BLaER1 treated with 17β-estradiol and CSF1 and Interleukin-3, amounts not matched to agents 10 nM and 100 nM (cell line): Measurements from ENCODE around the gene TRPM7.
"Not testable (repeated sequence)": the region's sequence is repeated elsewhere in the genome, so short reads cannot be mapped to it uniquely, and the experiment has no call there.

Experiments used
- H3K27ac ChIP-seq, 11 experiments: shearing (Covaris generic); formaldehyde crosslinking; 2 replicates each; pipeline ENCODE4 v1.8.1; 2022
- H3K27me3 ChIP-seq, 11 experiments: shearing (Covaris generic); formaldehyde crosslinking; 2 replicates each; pipeline ENCODE4 v1.8.1; 2022
- H3K36me3 ChIP-seq, 11 experiments: shearing (Covaris generic); formaldehyde crosslinking; 2 replicates each; pipeline ENCODE4 v1.8.1; 2022
- H3K4me1 ChIP-seq, 10 experiments: shearing (Covaris generic); formaldehyde crosslinking; 2 replicates each; pipeline ENCODE4 v1.8.1; 2022
- H3K4me2 ChIP-seq, 11 experiments: shearing (Covaris generic); formaldehyde crosslinking; 2 replicates each; pipeline ENCODE4 v1.8.1; 2022
- H3K4me3 ChIP-seq, 10 experiments: shearing (Covaris generic); formaldehyde crosslinking; 2 replicates each; pipeline ENCODE4 v1.8.1; 2022
- H3K9ac ChIP-seq, 11 experiments: shearing (Covaris generic); formaldehyde crosslinking; 2 replicates each; pipeline ENCODE4 v1.8.1; 2022
- H3K9me3 ChIP-seq, 11 experiments: shearing (Covaris generic); formaldehyde crosslinking; replicated peaks in 1 of 11; 2 replicates each; pipeline ENCODE4 v1.8.1; 2022
- H4K20me1 ChIP-seq, 11 experiments: shearing (Covaris generic); formaldehyde crosslinking; 2 replicates each; pipeline ENCODE4 v1.8.1; 2022
- Cebpa-rat ChIP-seq, 11 experiments: shearing (Covaris generic); IDR thresholded peaks; 2 replicates each; pipeline ENCODE4 v1.8.1; 2022

The TRPM7 gene

GRCh38 chr15:50605462-50605861 lies 81.1 kb downstream of the TRPM7 start:
- H3K27ac ChIP-seq, result no peak overlapping the region
- H3K36me3 ChIP-seq, result peaks cover 90 to 100% (median 98%) of the 10 kb centered on the region in 11 experiments
- TF ChIP-seq Cebpa-rat (IDR thresholded peaks at IDR 0.05), result no peak
- peaks cover 0 to 13% (median 7%) of the 10 kb centered on the region in 11 experiments; a peak in 10 of 22 replicates for H3K9me3 ChIP-seq
- no peak overlapping the region for H3K9ac ChIP-seq
- no peaks in the 10 kb centered on the region for H3K4me1 ChIP-seq
- H3K4me2 ChIP-seq, result no peak overlapping the region
- H4K20me1 ChIP-seq, result peaks cover 0 to 28% (median 7%) of the 10 kb centered on the region in 11 experiments; a peak in 5 of 22 replicates
- no peaks in the 10 kb centered on the region for H3K27me3 ChIP-seq
- H3K4me3 ChIP-seq, result no peak overlapping the region

- H3K4me2 ChIP-seq, H4K20me1 ChIP-seq, H3K27ac ChIP-seq, H3K4me1 ChIP-seq, H3K4me3 ChIP-seq, H3K27me3 ChIP-seq, H3K9ac ChIP-seq: not testable (repeated sequence)
- Histone ChIP-seq H3K36me3 (peaks cover 85 to 100% (median 97%) of the 10 kb centered on the region in 11 experiments), H3K9me3 (peaks cover 0 to 13% (median 7%) of the 10 kb centered on the region in 11 experiments; a peak in 10 of 22 replicates)
Measured at GRCh38 chr15:50602028-50602427, 84.6 kb downstream of the TRPM7 start.

- Histone ChIP-seq H3K27ac (no peak overlapping the region), H3K4me2 (no peak overlapping the region), H3K9me3 (no peaks in the 10 kb centered on the region), H3K9ac (no peak overlapping the region), H3K36me3 (peaks cover 96 to 100% (median 100%) of the 10 kb centered on the region in 11 experiments), H3K27me3 (no peaks in the 10 kb centered on the region), H3K4me1 (no peaks in the 10 kb centered on the region), H4K20me1 (peaks cover 0 to 22% (median 0%) of the 10 kb centered on the region in 11 experiments; a peak in 3 of 22 replicates), H3K4me3 (no peak overlapping the region)
- no peak for TF ChIP-seq Cebpa-rat (IDR thresholded peaks at IDR 0.05)
Measured at GRCh38 chr15:50594311-50594710, 92.3 kb downstream of the TRPM7 start.

GRCh38 chr15:50593761-50594160 lies 92.8 kb downstream of the TRPM7 start:
- H3K4me1 ChIP-seq, result no peaks in the 10 kb centered on the region
- TF ChIP-seq Cebpa-rat (IDR thresholded peaks at IDR 0.05), result no peak
- no peak overlapping the region for H3K4me3 ChIP-seq
- H4K20me1 ChIP-seq, result peaks cover 0 to 22% (median 0%) of the 10 kb centered on the region in 11 experiments; a peak in 3 of 22 replicates
- peaks cover 96 to 100% (median 100%) of the 10 kb centered on the region in 11 experiments for H3K36me3 ChIP-seq
- no peak overlapping the region for H3K27ac ChIP-seq
- no peak overlapping the region for H3K9ac ChIP-seq
- no peak overlapping the region for H3K4me2 ChIP-seq
- H3K27me3 ChIP-seq, result no peaks in the 10 kb centered on the region
- no peaks in the 10 kb centered on the region for H3K9me3 ChIP-seq

- H3K4me1 ChIP-seq, result no peaks in the 10 kb centered on the region
- H3K9me3 ChIP-seq, result no peaks in the 10 kb centered on the region
- H3K27ac ChIP-seq, result no peak overlapping the region
- peaks cover 0 to 14% (median 0%) of the 10 kb centered on the region in 11 experiments; a peak in 3 of 22 replicates for H4K20me1 ChIP-seq
- no peak overlapping the region for H3K9ac ChIP-seq
- H3K36me3 ChIP-seq, result peaks cover 96 to 100% (median 99%) of the 10 kb centered on the region in 11 experiments
- no peak for TF ChIP-seq Cebpa-rat (IDR thresholded peaks at IDR 0.05)
- H3K4me3 ChIP-seq, result no peak overlapping the region
- no peak overlapping the region for H3K4me2 ChIP-seq
- no peaks in the 10 kb centered on the region for H3K27me3 ChIP-seq
Measured at GRCh38 chr15:50590288-50590687, 96.3 kb downstream of the TRPM7 start.

- no peak overlapping the region for H3K4me2 ChIP-seq
- peaks cover 0 to 10% (median 0%) of the 10 kb centered on the region in 11 experiments; a peak in 4 of 22 replicates for H4K20me1 ChIP-seq
- H3K27ac ChIP-seq, result no peak overlapping the region
- H3K36me3 ChIP-seq, result peaks cover 90 to 100% (median 97%) of the 10 kb centered on the region in 11 experiments
- H3K4me3 ChIP-seq, result no peak overlapping the region
- no peak overlapping the region for H3K9ac ChIP-seq
- no peaks in the 10 kb centered on the region for H3K27me3 ChIP-seq
- H3K4me1 ChIP-seq, result no peaks in the 10 kb centered on the region
- no peaks in the 10 kb centered on the region for H3K9me3 ChIP-seq
- no peak for TF ChIP-seq Cebpa-rat (IDR thresholded peaks at IDR 0.05)
Measured at GRCh38 chr15:50577492-50577891, 109.1 kb downstream of the TRPM7 start.

- Histone ChIP-seq H3K9me3 (no peaks in the 10 kb centered on the region), H3K27ac (no peak overlapping the region), H3K4me2 (no peak overlapping the region), H3K4me1 (no peaks in the 10 kb centered on the region), H3K9ac (no peak overlapping the region), H3K36me3 (peaks cover 91 to 100% (median 96%) of the 10 kb centered on the region in 11 experiments), H3K27me3 (no peaks in the 10 kb centered on the region), H4K20me1 (peaks cover 0 to 15% (median 0%) of the 10 kb centered on the region in 11 experiments; a peak in 7 of 22 replicates), H3K4me3 (no peak overlapping the region)
- TF ChIP-seq Cebpa-rat (IDR thresholded peaks at IDR 0.05), result no peak
Measured at GRCh38 chr15:50576166-50576565, 110.4 kb downstream of the TRPM7 start.

GRCh38 chr15:50573842-50574241 lies 112.8 kb downstream of the TRPM7 start:
- H3K36me3 ChIP-seq, result peaks cover 95 to 100% (median 98%) of the 10 kb centered on the region in 11 experiments
- H3K9me3 ChIP-seq, H3K4me2 ChIP-seq, H3K9ac ChIP-seq, H3K4me1 ChIP-seq, H3K4me3 ChIP-seq, H3K27ac ChIP-seq, H3K27me3 ChIP-seq: not testable (repeated sequence)
- H4K20me1 ChIP-seq, result peaks cover 0 to 21% (median 0%) of the 10 kb centered on the region in 11 experiments; a peak in 7 of 22 replicates

GRCh38 chr15:50563756-50564155 lies 122.8 kb downstream of the TRPM7 start:
- Histone ChIP-seq H3K27me3 (no peaks in the 10 kb centered on the region), H3K36me3 (peaks cover 86 to 100% (median 96%) of the 10 kb centered on the region in 11 experiments), H3K4me3 (no peak overlapping the region), H3K4me2 (no peak overlapping the region), H3K27ac (no peak overlapping the region), H3K9me3 (no peaks in the 10 kb centered on the region), H4K20me1 (peaks cover 0 to 20% (median 5%) of the 10 kb centered on the region in 11 experiments; a peak in 8 of 22 replicates), H3K4me1 (no peaks in the 10 kb centered on the region), H3K9ac (no peak overlapping the region)
- no peak for TF ChIP-seq Cebpa-rat (IDR thresholded peaks at IDR 0.05)
